ENCODE results near the gene CPA1.

CPA1 gene

DNA sequence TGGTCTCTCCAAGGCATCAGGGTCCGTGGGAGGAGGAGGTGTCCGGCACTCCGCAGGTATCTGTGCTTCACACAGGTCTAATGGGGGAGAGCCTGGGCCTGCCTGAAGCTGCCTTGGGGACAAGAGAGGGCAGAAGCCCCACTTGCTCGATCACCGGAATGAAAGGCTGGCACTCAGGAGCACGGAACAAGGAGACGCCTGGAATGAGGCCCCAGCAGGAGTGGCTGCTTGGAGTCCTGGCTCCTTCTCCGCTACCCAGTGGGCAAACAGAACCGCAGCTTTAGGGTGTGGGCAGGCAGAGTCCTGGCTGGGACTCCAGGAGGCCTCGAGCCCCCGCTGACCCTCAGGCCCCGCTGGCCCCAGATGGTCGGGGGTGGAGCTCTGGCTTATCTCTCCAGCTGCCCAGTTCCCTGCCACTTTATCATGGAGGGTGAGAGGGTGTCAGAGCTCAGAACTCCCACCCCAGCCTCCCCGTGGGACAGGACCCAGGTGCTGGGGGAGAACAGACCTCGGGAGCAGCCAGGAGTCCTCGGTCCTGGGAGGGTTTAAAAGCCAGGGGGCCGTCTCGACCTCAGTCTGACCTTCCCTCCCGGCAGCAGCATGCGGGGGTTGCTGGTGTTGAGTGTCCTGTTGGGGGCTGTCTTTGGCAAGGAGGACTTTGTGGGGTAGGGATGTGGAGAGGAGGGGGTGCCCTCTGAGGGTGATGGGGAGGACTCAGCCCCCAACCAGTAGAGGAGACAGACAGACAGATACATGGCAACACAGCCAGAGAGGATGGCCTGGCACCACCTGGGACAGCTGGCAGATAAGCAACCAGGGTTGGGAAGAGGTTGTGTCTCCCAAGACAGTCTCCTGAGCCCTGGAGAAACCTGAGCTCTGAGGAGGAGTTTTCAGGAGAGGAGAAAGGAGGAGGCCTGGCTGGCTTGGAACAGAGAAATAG lies at the start of gene CPA1:
CPA1 (plus strand) TSS at position 574 of the 940 bp plus-strand sequence; CDS start at position 601, 27 bp downstream.
- in situ Hi-C loops (cut with HindIII; ENCODE audit: low sequenced_read_pairs) = no loop called here
- DNase-seq (ENCODE audit: low read depth) = no peak
- H3K4me3 ChIP-seq (ENCODE audit: low read depth, low read length) = no peak within 1 kb of the TSS
- TF ChIP-seq, protein P1, sequence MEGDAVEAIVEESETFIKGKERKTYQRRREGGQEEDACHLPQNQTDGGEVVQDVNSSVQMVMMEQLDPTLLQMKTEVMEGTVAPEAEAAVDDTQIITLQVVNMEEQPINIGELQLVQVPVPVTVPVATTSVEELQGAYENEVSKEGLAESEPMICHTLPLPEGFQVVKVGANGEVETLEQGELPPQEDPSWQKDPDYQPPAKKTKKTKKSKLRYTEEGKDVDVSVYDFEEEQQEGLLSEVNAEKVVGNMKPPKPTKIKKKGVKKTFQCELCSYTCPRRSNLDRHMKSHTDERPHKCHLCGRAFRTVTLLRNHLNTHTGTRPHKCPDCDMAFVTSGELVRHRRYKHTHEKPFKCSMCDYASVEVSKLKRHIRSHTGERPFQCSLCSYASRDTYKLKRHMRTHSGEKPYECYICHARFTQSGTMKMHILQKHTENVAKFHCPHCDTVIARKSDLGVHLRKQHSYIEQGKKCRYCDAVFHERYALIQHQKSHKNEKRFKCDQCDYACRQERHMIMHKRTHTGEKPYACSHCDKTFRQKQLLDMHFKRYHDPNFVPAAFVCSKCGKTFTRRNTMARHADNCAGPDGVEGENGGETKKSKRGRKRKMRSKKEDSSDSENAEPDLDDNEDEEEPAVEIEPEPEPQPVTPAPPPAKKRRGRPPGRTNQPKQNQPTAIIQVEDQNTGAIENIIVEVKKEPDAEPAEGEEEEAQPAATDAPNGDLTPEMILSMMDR (IDR thresholded peaks at IDR 0.05; ENCODE audit: low read depth, low read length, missing control alignments) = no peak

DNA sequence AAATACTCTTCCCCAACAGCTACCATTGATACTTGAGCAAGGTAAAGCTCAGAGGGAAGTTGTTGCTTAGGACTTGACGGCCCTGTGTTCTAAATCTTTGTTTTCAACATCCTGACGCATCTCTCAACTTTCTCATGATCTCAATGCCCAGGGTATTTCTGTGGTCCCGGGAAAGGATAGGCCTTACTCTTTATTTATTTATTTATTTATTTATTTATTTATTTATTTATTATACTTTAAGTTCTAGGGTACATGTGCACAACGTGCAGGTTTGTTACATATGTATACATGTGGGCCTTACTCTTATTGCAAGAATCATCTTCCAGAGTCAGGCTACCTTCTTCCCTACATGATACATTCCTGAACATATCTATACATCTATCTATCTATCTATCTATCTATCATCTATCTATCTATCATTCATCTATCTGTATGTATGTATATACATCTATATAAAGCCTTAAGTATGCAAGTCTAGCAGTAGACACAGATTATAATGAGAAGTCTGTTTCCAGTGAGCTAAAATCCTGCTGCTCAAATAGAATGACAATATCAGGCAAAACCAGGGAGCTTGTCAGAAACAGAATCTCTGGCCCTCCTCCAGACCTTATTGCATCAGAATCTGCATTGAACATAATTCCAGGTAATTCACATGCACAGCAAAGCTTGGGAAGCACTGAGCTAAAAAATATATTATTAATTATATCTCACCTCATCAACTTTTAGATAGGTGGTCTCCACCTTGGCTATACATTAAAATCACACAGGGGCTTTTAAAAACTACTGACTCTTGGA lies 47.8 kb upstream of the CPA1 start:
- TF ChIP-seq, protein P1 (IDR thresholded peaks at IDR 0.05; ENCODE audit: low read depth, low read length, missing control alignments) = no peak
- in situ Hi-C loops (cut with HindIII; ENCODE audit: low sequenced_read_pairs) = no loop called here
- DNase-seq (ENCODE audit: low read depth) = no peak
- H3K4me3 ChIP-seq (ENCODE audit: low read depth, low read length) = no peak overlapping the region

DNA sequence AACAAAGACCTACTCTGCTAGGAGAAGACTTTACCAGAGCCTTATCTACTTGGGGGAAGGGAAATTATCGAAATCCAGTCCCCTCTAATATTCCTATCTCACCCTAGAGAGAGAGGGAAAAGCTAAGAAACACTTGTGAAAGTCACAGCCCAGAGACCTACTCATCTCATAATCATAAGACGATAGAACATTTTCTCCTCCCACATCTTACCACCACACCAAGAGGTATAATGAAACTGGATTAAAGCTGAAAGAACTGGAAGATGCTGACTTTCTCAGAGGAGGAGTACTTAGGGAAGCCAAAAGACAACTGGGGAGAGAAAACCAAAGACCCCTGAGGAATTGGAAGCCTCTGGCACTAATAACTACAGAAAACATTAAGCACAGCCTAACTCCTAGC lies 46.5 kb upstream of the CPA1 start:
- no peak overlapping the region for H3K4me3 ChIP-seq (ENCODE audit: low read depth, low read length)
- in situ Hi-C loops (cut with HindIII; ENCODE audit: low sequenced_read_pairs) = no loop called here
- TF ChIP-seq, protein P1 (IDR thresholded peaks at IDR 0.05; ENCODE audit: low read depth, low read length, missing control alignments) = no peak
- no peak for DNase-seq (ENCODE audit: low read depth)

DNA sequence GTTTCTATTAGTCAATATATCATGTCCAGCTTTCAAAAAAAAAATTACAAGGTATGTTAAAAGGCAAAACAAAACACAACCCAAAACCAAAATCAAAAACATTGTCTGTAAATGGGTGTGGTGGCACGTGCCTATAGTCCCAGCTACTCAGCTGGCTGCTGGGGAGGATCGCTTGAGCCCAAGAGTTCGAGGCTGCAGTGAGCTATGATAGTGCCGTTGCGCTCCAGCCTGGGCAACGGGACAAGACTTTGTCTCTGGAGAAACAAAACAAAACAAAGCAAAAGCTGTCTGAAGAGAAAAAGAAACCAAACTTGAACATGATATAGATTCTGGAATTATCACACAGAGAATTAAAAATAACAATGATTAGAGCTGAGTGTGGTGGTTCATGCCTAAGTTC lies 46.0 kb upstream of the CPA1 start:
- in situ Hi-C loops (cut with HindIII; ENCODE audit: low sequenced_read_pairs) = no loop called here
- TF ChIP-seq, protein P1 (IDR thresholded peaks at IDR 0.05; ENCODE audit: low read depth, low read length, missing control alignments) = no peak

DNA sequence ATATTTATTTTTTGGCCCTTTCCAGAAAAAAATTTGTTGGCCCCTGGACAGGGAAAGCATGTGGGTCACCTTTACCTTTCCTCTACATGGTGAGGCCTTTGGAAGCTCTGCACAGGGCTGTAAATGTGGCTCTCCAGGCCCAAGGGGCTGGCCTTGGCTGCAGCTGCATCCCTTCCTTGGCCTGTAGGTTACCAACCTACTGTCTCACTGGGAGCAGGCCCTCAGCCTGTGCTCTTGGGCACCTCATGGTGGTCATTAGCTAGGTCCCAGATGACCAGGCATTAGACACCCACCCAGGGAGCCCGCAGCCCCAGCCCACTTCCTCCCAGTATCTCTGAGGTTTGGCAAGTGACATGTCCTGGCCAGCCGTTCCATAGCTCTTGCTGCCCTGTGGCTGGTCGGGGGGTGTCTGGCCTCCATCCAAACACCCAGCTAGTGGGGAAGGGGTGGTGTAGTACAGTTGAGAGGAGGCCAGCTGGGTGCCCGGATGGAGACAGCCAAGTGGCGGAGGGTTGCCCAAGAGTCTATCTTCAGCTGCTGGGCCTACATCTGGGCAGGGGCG lies 42.8 kb upstream of the CPA1 start:
- in situ Hi-C loops (cut with HindIII; ENCODE audit: low sequenced_read_pairs) = no loop called here
- H3K4me3 ChIP-seq (ENCODE audit: low read depth, low read length) = no peak overlapping the region
- TF ChIP-seq, protein P1 (IDR thresholded peaks at IDR 0.05; ENCODE audit: low read depth, low read length, missing control alignments) = no peak
- no peak for DNase-seq (ENCODE audit: low read depth)

More for the DNA sequence above, 46.0 kb upstream of the CPA1 start:
- no peak for DNase-seq (ENCODE audit: low read depth)
- H3K4me3 ChIP-seq (ENCODE audit: low read depth, low read length) = no peak overlapping the region

DNA sequence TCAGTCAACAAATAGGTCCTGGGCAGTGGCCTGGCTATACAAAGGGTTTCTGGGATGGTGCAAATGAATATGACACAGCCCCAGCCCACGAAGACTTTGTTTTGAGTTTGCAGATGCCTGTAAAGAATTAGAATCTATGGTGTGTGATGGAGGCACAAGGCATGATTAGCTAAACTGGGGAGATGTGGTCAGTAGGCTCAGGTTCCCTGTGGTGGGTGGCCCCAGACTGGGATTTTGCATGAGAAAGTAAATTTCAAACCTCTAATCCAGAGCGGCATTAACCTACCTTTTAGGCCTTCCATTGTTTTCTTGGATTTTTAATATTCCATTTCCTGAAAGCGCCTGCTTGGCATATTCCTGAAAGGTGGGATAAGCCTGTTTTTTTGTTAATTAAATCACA lies 42.1 kb upstream of the CPA1 start:
- TF ChIP-seq, protein P1 (IDR thresholded peaks at IDR 0.05; ENCODE audit: low read depth, low read length, missing control alignments) = no peak
- DNase-seq (ENCODE audit: low read depth) = no peak
- H3K4me3 ChIP-seq (ENCODE audit: low read depth, low read length) = no peak overlapping the region
- in situ Hi-C loops (cut with HindIII; ENCODE audit: low sequenced_read_pairs) = no loop called here

Data from astrocyte of the cerebellum (primary cell).